ENCODE data around the gene ZNF454. TPM values are rescaled to one million over a fixed set of nuclear protein-coding genes. Genes with fewer than 3 reads are reported as not detected.

ZNF454 gene
- total RNA-seq, 2 donors from 2014 or later: 0.86 TPM; not detected in 1

DNA sequence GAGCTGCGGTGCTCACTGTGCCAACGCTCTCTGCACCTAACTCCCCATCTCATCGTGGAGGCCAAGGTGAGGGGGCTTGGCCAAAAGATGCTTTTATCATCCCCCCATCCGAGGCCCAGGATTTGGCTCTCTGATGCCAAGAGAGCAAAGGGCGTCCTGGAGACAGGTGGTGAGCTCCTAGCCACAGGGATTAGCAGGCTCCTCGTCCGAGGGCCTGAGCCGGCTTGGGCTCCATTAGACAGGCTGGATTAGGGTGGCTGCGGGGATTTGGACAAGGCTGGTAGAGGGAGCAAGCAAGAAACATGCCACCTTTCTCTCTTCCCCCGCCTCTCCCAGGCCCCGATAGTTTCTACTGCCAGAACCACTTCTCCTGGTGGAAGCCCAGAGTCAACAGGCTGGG is 55.2 kb downstream of the ZNF454 start:
- Histone ChIP-seq H3K9me3 (ENCODE audit: control insufficient read depth, low read length) (peaks cover 13% of the 10 kb centered on the region), H3K4me3 (ENCODE audit: low read length) (no peak overlapping the region), H3K27ac (ENCODE audit: low read depth, low read length) (no peak overlapping the region), H3K36me3 (ENCODE audit: control insufficient read depth, insufficient read depth, low read length) (no peaks in the 10 kb centered on the region), H3K4me1 (ENCODE audit: control insufficient read depth, insufficient read depth, low read length) (no peaks in the 10 kb centered on the region), H3K9ac (ENCODE audit: extremely low read depth, low read length, poor library complexity, severe bottlenecking) (no peak overlapping the region), H3K27me3 (ENCODE audit: control insufficient read depth, insufficient read depth, low read length, poor library complexity, severe bottlenecking) (peaks cover 46% of the 10 kb centered on the region)
- peaks cover 4% of the 10 kb centered on the region for H3K4me1 Mint-ChIP-seq
- peaks cover 63% of the 10 kb centered on the region for H3K27me3 Mint-ChIP-seq (ENCODE audit: insufficient read depth)
- TF ChIP-seq, protein P1, sequence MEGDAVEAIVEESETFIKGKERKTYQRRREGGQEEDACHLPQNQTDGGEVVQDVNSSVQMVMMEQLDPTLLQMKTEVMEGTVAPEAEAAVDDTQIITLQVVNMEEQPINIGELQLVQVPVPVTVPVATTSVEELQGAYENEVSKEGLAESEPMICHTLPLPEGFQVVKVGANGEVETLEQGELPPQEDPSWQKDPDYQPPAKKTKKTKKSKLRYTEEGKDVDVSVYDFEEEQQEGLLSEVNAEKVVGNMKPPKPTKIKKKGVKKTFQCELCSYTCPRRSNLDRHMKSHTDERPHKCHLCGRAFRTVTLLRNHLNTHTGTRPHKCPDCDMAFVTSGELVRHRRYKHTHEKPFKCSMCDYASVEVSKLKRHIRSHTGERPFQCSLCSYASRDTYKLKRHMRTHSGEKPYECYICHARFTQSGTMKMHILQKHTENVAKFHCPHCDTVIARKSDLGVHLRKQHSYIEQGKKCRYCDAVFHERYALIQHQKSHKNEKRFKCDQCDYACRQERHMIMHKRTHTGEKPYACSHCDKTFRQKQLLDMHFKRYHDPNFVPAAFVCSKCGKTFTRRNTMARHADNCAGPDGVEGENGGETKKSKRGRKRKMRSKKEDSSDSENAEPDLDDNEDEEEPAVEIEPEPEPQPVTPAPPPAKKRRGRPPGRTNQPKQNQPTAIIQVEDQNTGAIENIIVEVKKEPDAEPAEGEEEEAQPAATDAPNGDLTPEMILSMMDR (conservative IDR thresholded peaks at IDR 0.05): no peak
- peaks cover 9% of the 10 kb centered on the region for H3K9me3 Mint-ChIP-seq
- no peak overlapping the region for H3K4me3 Mint-ChIP-seq
- DNase-seq: no peak
- 81 to 87% methylated on average over 8 to 11 of the region's 11 CpGs for WGBS, 2 experiments (ENCODE audit: insufficient coverage in 1 of 2, insufficient read length in 1 of 2)
- no peaks in the 10 kb centered on the region for H3K36me3 Mint-ChIP-seq (ENCODE audit: low read depth)
- H3K27ac Mint-ChIP-seq: no peak overlapping the region

GRCh38 chr5:178997191-178997590 is 56.2 kb downstream of the ZNF454 start:
- H3K27me3 Mint-ChIP-seq (ENCODE audit: insufficient read depth): peaks cover 56% of the 10 kb centered on the region
- peaks cover 14% of the 10 kb centered on the region for H3K9me3 Mint-ChIP-seq
- peaks cover 46% of the 10 kb centered on the region for H3K27me3 ChIP-seq (ENCODE audit: control insufficient read depth, insufficient read depth, low read length, poor library complexity, severe bottlenecking)

GRCh38 chr5:178998441-178998840 is 57.4 kb downstream of the ZNF454 start:
- WGBS, 2 experiments (ENCODE audit: insufficient coverage in 1 of 2, insufficient read length in 1 of 2): 89 to 90% methylated on average over 13 of the region's 13 CpGs
- Mint-ChIP-seq H3K9me3 (peaks cover 24% of the 10 kb centered on the region), H3K4me1 (peaks cover 4% of the 10 kb centered on the region), H3K27me3 (ENCODE audit: insufficient read depth) (peaks cover 44% of the 10 kb centered on the region), H3K27ac (no peak overlapping the region), H3K36me3 (ENCODE audit: low read depth) (no peaks in the 10 kb centered on the region), H3K4me3 (no peak overlapping the region)
- H3K27me3 ChIP-seq (ENCODE audit: control insufficient read depth, insufficient read depth, low read length, poor library complexity, severe bottlenecking): peaks cover 38% of the 10 kb centered on the region
- DNase-seq: no peak
- H3K9ac ChIP-seq (ENCODE audit: extremely low read depth, low read length, poor library complexity, severe bottlenecking): no peak overlapping the region
- H3K4me1 ChIP-seq (ENCODE audit: control insufficient read depth, insufficient read depth, low read length): no peaks in the 10 kb centered on the region
- TF ChIP-seq, protein P1 (conservative IDR thresholded peaks at IDR 0.05): no peak
- H3K27ac ChIP-seq (ENCODE audit: low read depth, low read length): no peak overlapping the region
- no peaks in the 10 kb centered on the region for H3K36me3 ChIP-seq (ENCODE audit: control insufficient read depth, insufficient read depth, low read length)
- peaks cover 24% of the 10 kb centered on the region for H3K9me3 ChIP-seq (ENCODE audit: control insufficient read depth, low read length)
- H3K4me3 ChIP-seq (ENCODE audit: low read length): no peak overlapping the region

More at GRCh38 chr5:178997191-178997590, 56.2 kb downstream of the ZNF454 start:
- peaks cover 4% of the 10 kb centered on the region for H3K4me1 Mint-ChIP-seq
- 77 to 79% methylated on average over 6 of the region's 6 CpGs for WGBS, 2 experiments (ENCODE audit: insufficient coverage in 1 of 2, insufficient read length in 1 of 2)
- DNase-seq: no peak
- H3K27ac Mint-ChIP-seq: no peak overlapping the region
- no peak overlapping the region for H3K4me3 ChIP-seq (ENCODE audit: low read length)
- no peaks in the 10 kb centered on the region for H3K4me1 ChIP-seq (ENCODE audit: control insufficient read depth, insufficient read depth, low read length)
- H3K9ac ChIP-seq (ENCODE audit: extremely low read depth, low read length, poor library complexity, severe bottlenecking): no peak overlapping the region
- no peak overlapping the region for H3K4me3 Mint-ChIP-seq
- no peak overlapping the region for H3K27ac ChIP-seq (ENCODE audit: low read depth, low read length)
- H3K36me3 Mint-ChIP-seq (ENCODE audit: low read depth): no peaks in the 10 kb centered on the region
- H3K36me3 ChIP-seq (ENCODE audit: control insufficient read depth, insufficient read depth, low read length): no peaks in the 10 kb centered on the region
- peaks cover 15% of the 10 kb centered on the region for H3K9me3 ChIP-seq (ENCODE audit: control insufficient read depth, low read length)
- TF ChIP-seq, protein P1 (conservative IDR thresholded peaks at IDR 0.05): no peak
